Left ventricle myocardium superior (tissue), 1 donor: ENCODE data around the gene SS18. TPM values are rescaled to one million over a fixed set of nuclear protein-coding genes. Genes with fewer than 3 reads are reported as not detected.
A peak's percentile ranks its signal among the peaks of the same experiment; 100 is the strongest.
"Not testable (repeated sequence)": the region's sequence is repeated elsewhere in the genome, so short reads cannot be mapped to it uniquely, and the experiment has no call there.

Source experiments
- ATAC-seq: fragments of 200-7000 bp; cut with Tn5 transposase; one replicate; pipeline ENCODE4 v1.9.1; 2020; ENCODE audit warnings: mild to moderate bottlenecking, moderate library complexity
- DNase-seq: peaks from one replicate; pipeline ENCODE4 v3.0.0-alpha.2; 2020
- intact Hi-C: fragments of 100-400 bp; cut with micrococcal nuclease; formaldehyde crosslinking; loops from one replicate; pipeline ENCODE4 v1.11.0; 2022
- long read RNA-seq: library from polyadenylated mRNA; unstranded; transcript quantifications from one replicate; pipeline ENCODE4 v2.0.0, GENCODE V29; 2021
- total RNA-seq: library from RNA; stranded (reverse); fragmentation: NEBNext Ultra II Directional; extraction: Animal tissue kit (Norgen Biotek cat#: 25700); gene quantifications from one replicate; pipeline ENCODE4 v1.2.1, GENCODE V29; 2021
- donor health status: DM: no; HTN: yes; CAD: no; lungs with severe emphysema.

The SS18 gene
- 30.3 TPM for total RNA-seq
- long read RNA-seq, transcript SS18-201 (10 exons, 1,836 nt), result minor isoform, 14 of 73 reads
- long read RNA-seq, transcript SS18-203 (11 exons, 3,414 nt), result major isoform, 50 of 73 reads
- long read RNA-seq, partial matches to known transcripts, result 3 of 73 reads
- long read RNA-seq, other reads (novel, unspliced or antisense), result 5 of 73 reads

- ATAC-seq, result peak; percentile 97
- intact Hi-C loops, result no loop called here
- DNase-seq, result peak; percentile 96
These were observed at the start of gene SS18 for GRCh38 chr18:26090130-26091046. Gene SS18, minus strand, starts transcription at chr18:26090613. Its CDS starts 44 bp downstream, at chr18:26090569.

GRCh38 chr18:26135548-26135947 is 45.1 kb upstream of the SS18 start:
- intact Hi-C loops, result no loop called here
- ATAC-seq, result no peak
- DNase-seq, result no peak

- ATAC-seq (no peak), DNase-seq (no peak)
- intact Hi-C loops, result no loop called here
These were observed 43.7 kb upstream of the SS18 start for GRCh38 chr18:26134107-26134506.

GRCh38 chr18:26133652-26134051 is 43.2 kb upstream of the SS18 start, which contains the start of gene PSMA8:
Gene PSMA8, plus strand, starts transcription at chr18:26133869. Its CDS starts 97 bp downstream, at chr18:26133966.
- ATAC-seq, result peak; percentile 19
- peak; percentile 54 for DNase-seq
- intact Hi-C loops, result no loop called here

GRCh38 chr18:26128192-26128591 is 37.8 kb upstream of the SS18 start:
- intact Hi-C loops, ATAC-seq, DNase-seq: not testable (repeated sequence)

DNA sequence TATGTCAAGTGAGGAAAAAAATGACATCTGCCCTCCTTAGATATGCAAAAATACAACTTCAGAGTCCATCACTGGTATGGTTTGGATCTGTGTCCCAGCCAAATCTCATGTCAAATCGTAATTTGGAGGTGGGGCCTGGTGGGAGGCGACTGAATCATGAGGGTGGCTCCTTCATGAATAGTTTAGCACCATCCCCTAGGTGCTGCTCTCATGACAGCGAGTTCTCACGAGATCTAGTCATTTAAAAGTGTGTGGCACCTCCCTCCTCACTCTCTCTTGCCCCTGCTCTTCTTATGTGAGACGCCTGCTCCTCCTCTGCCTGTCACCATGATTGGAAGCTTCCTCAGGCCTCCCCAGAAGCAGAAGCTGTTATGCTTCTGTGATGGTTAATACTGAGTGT is 37.4 kb upstream of the SS18 start:
- intact Hi-C loops, result no loop called here
- DNase-seq (no peak), ATAC-seq (no peak)

GRCh38 chr18:26121994-26122393 is 31.6 kb upstream of the SS18 start:
- intact Hi-C loops, ATAC-seq, DNase-seq: not testable (repeated sequence)

DNA sequence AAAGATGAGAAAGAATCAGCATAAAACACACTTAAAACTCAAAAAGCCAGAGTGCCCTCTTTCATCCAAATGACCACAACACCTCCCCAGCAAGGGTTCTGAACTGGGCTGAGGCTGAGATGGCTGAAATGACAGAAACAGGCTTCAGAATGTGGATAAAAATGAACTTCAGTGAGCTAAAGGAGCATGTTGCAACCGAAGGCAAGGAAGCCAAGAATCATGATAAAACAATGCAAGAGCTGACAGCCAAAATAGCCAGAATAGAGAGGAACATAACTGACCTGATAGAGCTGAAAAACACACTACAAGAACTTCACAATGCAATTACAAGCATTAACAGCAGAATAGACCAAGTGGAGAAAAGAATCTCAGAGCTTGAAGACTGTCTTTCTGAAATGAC is 31.1 kb upstream of the SS18 start:
- DNase-seq (no peak), ATAC-seq (no peak)
- intact Hi-C loops, result no loop called here

DNA sequence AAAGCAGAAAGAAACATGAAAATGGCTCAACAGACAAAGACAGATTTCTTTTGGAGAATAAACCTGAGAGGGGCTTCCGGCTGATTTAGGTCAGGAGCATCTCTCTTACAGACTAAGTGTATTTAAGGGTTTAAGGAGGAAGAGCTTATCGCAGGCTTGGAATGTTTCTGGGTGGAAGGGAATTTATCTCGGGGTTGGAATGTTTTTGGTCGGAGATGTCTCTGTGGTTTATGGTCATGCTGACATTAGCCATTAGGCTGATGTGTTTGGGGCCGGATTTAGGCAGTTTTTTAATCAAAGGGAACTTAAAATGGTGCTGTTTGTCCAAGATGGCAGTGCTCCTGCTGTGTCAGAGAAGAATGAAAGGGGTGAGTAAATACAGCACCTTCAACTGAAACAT is 28.8 kb upstream of the SS18 start:
- ATAC-seq, result no peak
- DNase-seq, result no peak
- intact Hi-C loops, result no loop called here

DNA sequence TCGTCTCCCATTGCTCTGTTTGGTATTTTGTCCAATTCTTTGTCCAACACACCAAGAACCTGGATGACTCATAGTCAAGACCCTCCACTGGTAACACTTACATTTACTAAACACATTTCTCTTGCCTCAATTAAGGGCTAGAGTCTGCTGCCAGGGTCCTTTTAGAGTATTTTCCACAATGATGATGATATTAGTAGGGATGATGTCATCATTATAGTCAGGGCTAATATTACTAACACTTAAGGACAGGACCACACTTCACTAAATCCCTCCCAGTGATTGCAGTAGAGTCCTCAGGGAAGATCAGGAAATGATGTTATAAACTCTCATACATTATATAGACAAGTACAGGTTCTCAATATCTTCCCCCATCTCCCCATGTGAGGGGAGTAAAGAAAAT is 13.6 kb upstream of the SS18 start:
- intact Hi-C loops, result no loop called here
- DNase-seq, result no peak
- ATAC-seq, result no peak

DNA sequence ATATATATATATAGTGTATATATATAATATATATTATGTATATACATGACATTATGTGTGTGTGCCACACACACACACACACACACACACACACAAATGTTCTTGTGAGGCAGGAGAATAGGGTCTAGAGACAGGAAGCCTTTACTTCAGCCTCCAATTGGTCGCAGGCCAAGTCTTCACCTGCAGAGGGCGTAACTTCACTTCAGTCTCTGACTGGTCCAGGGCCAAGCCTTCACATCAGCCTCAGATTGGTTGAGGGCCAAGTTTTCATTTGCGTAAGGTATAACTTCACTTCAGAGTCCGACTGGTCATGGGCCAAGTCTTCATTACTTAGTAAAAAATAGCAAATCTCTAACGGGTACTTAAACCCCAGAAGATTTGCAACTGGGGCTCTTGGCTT is 13.2 kb upstream of the SS18 start:
- intact Hi-C loops, result no loop called here
- ATAC-seq (no peak), DNase-seq (no peak)

GRCh38 chr18:26097563-26097962 is 7.2 kb upstream of the SS18 start:
- no peak for DNase-seq
- intact Hi-C loops, result no loop called here
- ATAC-seq, result no peak

GRCh38 chr18:26096852-26097251 is 6.4 kb upstream of the SS18 start:
- ATAC-seq, result no peak
- intact Hi-C loops, result no loop called here

GRCh38 chr18:26091047-26091630 is 726 bp upstream of the SS18 start:
- peak; percentile 82 for DNase-seq
- intact Hi-C loops, result no loop called here

More at GRCh38 chr18:26096852-26097251, 6.4 kb upstream of the SS18 start:
- DNase-seq, result no peak

GRCh38 chr18:26089293-26090129 is 902 bp downstream of the SS18 start:
- ATAC-seq (no peak), DNase-seq (no peak)
- intact Hi-C loops, result loop anchor here (10.0 kb wide), 1 partner anchor 65 kb away; no protein-coding TSS in a partner anchor

More at GRCh38 chr18:26091047-26091630, 726 bp upstream of the SS18 start:
- peak; percentile 40 for ATAC-seq

DNA sequence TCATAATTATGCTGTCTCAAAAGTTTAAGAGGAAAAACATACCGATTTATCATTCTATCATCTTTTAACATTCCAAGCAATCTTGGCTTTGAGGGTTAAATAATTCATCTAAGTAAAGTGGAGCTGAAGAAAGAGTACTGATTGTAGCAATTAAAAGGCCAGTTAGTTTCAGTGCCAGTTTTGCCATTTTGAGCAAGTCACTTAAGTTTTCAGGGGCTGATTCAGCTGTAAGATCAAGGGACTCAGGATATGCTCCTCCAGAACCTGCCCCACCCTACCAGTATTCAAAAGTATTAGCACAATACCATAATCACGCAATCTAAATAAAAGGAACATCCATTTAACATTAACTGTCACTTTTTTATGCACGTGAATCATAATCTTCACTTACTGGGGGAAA is 1.9 kb downstream of the SS18 start:
- ATAC-seq (no peak), DNase-seq (no peak)
- intact Hi-C loops, result loop anchor here (10.0 kb wide), 1 partner anchor 64 kb away; no protein-coding TSS in a partner anchor

DNA sequence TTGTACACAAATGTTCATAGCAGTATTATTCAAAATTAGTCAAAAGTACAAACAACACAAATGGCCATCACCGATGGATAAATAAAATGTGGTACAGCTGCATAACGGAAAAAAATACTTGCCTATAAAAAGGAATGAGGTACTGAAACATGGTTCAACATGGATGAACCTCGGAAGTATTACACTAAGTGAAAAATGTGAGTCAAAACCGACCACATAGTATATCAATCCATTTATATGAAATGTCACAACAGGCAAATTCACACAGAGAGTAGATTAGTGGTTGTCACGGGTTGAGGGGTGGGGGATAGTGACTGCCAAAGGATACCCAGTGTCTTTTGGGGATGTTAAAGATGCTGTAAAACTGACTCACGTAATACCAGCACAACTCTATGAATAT is 3.5 kb downstream of the SS18 start:
- intact Hi-C loops, result loop anchor here (10.0 kb wide), 1 partner anchor 62 kb away; no protein-coding TSS in a partner anchor
- DNase-seq, result no peak
- no peak for ATAC-seq

GRCh38 chr18:26085056-26085455 is 5.4 kb downstream of the SS18 start:
- ATAC-seq (no peak), DNase-seq (no peak)
- intact Hi-C loops, result loop anchor here (10.0 kb wide), 1 partner anchor 60 kb away; no protein-coding TSS in a partner anchor

DNA sequence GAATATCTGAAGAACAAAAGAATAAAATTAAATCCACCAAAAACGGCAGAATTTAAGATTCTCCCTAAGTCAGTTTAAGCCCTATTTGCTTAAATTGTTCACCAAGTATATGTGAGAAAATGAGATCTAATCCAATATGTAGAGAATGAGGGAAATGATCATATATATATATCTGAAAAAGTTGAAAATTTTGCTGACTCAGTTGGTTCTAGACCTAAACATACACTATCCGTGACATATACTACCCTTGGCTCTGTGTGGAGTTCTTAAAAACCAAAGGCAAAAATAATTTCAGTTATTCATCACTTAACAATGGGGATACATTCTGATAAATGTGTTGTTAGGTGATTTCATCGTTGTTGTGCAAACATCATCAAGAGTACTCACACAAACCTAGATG is 7.3 kb downstream of the SS18 start:
- ATAC-seq, result no peak
- DNase-seq, result no peak
- intact Hi-C loops, result loop anchor here (10.0 kb wide), 1 partner anchor 58 kb away; no protein-coding TSS in a partner anchor
